ENCODE measurements around the gene KDM2B. TPM values are rescaled to one million over a fixed set of nuclear protein-coding genes. Genes with fewer than 3 reads are reported as not detected.

Gene KDM2B
- total RNA-seq, 1 donor from 2014 or later = 36.8 TPM

DNA sequence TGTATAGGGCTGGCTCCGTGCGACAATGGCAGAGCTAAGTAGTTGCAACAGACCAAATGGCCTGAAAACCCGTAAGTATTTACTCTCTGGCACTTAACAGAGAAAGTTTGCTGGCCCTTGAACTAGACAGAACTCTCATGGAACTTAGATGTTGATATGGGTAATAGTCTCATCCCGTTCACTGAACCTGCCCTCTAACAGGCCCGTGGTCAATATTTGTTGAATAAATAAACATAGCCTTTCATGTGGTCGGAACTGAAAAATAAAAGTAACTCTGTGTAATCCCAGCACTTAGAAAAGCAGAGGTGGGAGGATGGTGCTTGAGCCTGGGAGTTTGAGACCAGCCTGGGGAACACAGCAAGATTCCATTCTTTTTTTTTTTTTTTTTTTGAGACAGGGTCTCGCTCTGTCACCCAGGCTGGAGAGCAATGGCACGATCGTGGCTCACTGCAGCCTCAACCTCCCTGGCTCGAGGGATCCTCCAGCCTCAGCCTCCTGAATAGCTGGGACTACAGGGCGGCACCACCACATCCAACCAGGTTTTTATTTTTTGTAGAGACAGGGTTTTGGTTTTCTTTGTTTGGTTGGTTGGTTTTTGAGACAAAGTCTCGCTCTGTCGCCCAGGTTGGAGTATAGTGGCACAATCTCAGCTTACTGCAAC is 29.7 kb downstream of the KDM2B start:
- intact Hi-C loops (cut with DNase I) = no loop called here
- peak; percentile 46 to 77 for ATAC-seq
- H3K27me3 ChIP-seq (ENCODE audit: low read depth) = no peaks in the 10 kb centered on the region

DNA sequence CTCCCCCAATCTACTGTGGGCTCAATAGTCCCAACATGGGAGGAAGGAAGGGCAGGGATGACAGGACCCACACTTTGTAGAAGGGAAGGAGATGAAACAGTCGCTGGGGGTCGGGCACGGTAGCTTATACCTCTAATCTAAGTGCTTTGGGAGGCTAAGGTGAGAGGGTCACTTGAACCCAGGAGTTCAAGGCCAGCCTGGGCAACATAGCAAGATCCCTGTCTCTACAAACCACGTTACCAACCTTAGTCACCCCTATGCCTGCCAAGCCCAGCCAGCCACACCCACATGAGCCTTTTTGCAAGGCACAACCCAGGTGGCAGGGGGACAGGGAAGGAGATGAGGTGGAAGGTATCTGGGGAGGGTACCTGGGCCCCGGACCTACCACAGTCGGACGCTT is 31.7 kb downstream of the KDM2B start:
- peaks cover 14% of the 10 kb centered on the region for H3K36me3 ChIP-seq
- TF ChIP-seq, protein P1, sequence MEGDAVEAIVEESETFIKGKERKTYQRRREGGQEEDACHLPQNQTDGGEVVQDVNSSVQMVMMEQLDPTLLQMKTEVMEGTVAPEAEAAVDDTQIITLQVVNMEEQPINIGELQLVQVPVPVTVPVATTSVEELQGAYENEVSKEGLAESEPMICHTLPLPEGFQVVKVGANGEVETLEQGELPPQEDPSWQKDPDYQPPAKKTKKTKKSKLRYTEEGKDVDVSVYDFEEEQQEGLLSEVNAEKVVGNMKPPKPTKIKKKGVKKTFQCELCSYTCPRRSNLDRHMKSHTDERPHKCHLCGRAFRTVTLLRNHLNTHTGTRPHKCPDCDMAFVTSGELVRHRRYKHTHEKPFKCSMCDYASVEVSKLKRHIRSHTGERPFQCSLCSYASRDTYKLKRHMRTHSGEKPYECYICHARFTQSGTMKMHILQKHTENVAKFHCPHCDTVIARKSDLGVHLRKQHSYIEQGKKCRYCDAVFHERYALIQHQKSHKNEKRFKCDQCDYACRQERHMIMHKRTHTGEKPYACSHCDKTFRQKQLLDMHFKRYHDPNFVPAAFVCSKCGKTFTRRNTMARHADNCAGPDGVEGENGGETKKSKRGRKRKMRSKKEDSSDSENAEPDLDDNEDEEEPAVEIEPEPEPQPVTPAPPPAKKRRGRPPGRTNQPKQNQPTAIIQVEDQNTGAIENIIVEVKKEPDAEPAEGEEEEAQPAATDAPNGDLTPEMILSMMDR (IDR thresholded peaks at IDR 0.05) = no peak
- ATAC-seq (no peak), DNase-seq (no peak)
- no peaks in the 10 kb centered on the region for H3K9me3 ChIP-seq
- intact Hi-C loops (cut with DNase I) = no loop called here
- H3K4me3 ChIP-seq = no peak overlapping the region
- H3K27me3 ChIP-seq (ENCODE audit: low read depth) = no peaks in the 10 kb centered on the region
- H3K4me1 ChIP-seq = no peaks in the 10 kb centered on the region
- no peak overlapping the region for H3K27ac ChIP-seq

More for the DNA sequence above, 29.7 kb downstream of the KDM2B start:
- Histone ChIP-seq H3K9me3 (no peaks in the 10 kb centered on the region), H3K4me1 (no peaks in the 10 kb centered on the region), H3K36me3 (peaks cover 14% of the 10 kb centered on the region), H3K27ac (no peak overlapping the region), H3K4me3 (no peak overlapping the region)
- TF ChIP-seq, protein P1 (IDR thresholded peaks at IDR 0.05) = no peak
- DNase-seq = no peak

DNA sequence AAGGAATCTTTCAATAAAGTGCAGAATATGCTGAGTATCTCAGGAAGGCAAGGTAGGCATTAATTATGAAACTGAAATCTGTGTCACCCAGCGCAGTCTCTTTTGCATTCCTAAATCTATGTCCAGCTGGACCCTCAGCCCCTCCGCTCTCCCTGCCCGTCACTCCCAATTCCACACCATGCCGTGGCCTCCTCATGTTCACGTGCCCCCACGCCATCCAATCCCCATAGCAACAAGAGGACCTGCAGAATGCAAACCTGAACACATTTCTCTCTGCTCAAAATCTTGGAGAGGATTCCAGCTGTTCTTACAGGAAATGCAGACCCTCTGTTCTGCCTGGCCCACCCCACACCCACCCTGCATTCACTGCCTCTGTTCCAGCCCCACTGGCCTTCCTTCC is 35.3 kb downstream of the KDM2B start:
- ATAC-seq (no peak), DNase-seq (no peak)
- H3K27me3 ChIP-seq (ENCODE audit: low read depth) = no peaks in the 10 kb centered on the region
- H3K9me3 ChIP-seq = no peaks in the 10 kb centered on the region
- intact Hi-C loops (cut with DNase I) = no loop called here
- H3K36me3 ChIP-seq = peaks cover 14% of the 10 kb centered on the region
- TF ChIP-seq, protein P1 (IDR thresholded peaks at IDR 0.05) = no peak
- H3K27ac ChIP-seq = no peak overlapping the region
- no peak overlapping the region for H3K4me3 ChIP-seq
- H3K4me1 ChIP-seq = no peaks in the 10 kb centered on the region

DNA sequence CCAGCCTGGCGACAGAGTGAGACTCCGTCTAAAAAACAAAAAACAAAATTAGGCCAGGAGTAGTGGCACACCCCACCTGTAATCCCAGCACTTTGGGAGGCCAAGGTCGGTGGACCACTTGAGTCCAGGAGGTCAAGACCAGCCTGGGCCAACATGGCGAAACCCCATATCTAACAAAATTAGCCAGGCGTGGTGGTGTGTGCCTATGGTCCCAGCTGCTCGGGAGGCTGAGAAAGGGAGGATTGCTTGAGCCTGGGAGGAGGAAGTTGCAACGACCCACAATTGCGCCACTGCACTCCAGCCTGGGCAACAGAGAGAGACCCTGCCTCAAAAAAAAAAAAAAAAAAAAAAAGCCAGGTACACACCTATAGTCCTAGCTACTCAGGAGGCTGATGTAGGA is 37.0 kb downstream of the KDM2B start:
- Histone ChIP-seq H3K4me3 (no peak overlapping the region), H3K27ac (no peak overlapping the region), H3K36me3 (peaks cover 7% of the 10 kb centered on the region), H3K4me1 (peaks cover 3% of the 10 kb centered on the region), H3K9me3 (no peaks in the 10 kb centered on the region), H3K27me3 (ENCODE audit: low read depth) (no peaks in the 10 kb centered on the region)
- intact Hi-C loops (cut with DNase I) = no loop called here
- TF ChIP-seq, protein P1 (IDR thresholded peaks at IDR 0.05) = no peak
- ATAC-seq (no peak), DNase-seq (no peak)

DNA sequence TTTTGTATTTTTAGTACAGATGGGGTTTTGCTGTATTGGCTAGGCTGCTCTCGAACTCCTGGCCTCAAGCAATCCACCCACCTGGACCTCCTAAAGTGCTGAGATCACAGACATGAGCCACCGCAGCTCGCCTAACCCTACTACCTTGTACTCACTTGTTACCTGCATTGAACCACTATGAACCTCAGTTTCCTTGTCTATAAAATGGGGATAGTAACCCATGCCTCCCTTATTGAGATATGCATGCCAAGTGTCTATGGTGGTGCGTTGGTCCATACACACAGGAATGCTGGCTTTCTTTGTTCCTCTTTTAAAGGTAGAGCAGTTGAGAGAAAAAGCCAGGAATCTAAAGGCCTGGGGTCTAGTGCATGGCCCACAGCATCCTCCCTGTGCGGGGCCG is 40.9 kb downstream of the KDM2B start:
- TF ChIP-seq, protein P1 (IDR thresholded peaks at IDR 0.05) = no peak
- H3K27ac ChIP-seq = no peak overlapping the region
- no peaks in the 10 kb centered on the region for H3K9me3 ChIP-seq
- ATAC-seq (no peak), DNase-seq (no peak)
- intact Hi-C loops (cut with DNase I) = no loop called here
- H3K4me3 ChIP-seq = no peak overlapping the region
- H3K4me1 ChIP-seq = peaks cover 32% of the 10 kb centered on the region
- H3K36me3 ChIP-seq = no peaks in the 10 kb centered on the region
- no peaks in the 10 kb centered on the region for H3K27me3 ChIP-seq (ENCODE audit: low read depth)

Data from lower lobe of right lung (tissue), 2 donors.